HTERT RPE-1 (cell line): ENCODE data around the gene CARD11.

ENCODE experiments used
- in situ Hi-C: fragments of 300-500 bp; cut with MboI; formaldehyde crosslinking; loops from 4 replicates; pipeline ENCODE4 v1.14.3; 2020; ENCODE audit warnings: low sequenced_read_pairs

CARD11 gene

GRCh38 chr7:2983586-2983985, 60.1 kb downstream of the CARD11 start:
- in situ Hi-C loops, result no loop called here

GRCh38 chr7:2982831-2983230, 60.8 kb downstream of the CARD11 start:
- in situ Hi-C loops, result no loop called here

DNA sequence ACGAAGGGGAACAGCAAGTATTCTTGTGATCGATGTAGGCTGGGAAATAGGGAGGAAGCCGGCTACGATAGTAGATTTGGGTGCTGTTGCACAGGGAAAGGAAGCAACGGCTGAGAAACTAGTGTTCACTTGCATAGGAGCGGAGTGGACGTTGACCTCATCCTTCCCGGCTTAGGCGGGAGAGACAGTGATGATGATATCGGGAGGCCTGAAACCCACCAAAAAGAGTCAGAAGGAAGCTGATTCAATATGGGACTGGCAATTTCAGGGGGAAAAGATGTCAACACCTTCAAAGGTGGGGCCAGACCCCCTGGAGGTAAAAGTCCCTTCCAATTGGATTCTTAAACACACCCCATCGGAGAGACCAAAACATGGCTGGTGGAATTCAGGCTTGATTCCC, 61.3 kb downstream of the CARD11 start:
- in situ Hi-C loops, result no loop called here

DNA sequence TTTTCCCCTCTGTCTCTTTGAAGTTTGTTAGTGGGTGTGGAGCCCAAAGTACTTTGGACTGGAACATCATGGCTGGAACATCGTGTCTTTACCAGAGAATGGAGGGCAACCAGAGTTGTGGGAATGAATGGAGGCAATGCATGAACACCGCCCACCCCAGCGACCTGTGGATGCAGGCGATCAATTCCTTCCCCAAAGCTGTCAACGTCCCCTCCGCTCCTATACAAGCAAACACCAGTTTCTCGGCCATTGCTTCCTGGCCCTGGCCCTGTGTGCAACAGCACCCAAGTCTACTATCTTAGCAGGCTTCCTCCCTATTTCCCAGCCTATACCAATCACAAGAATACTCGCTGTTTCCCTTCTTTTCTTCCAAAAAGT, 62.6 kb downstream of the CARD11 start:
- in situ Hi-C loops, result no loop called here

DNA sequence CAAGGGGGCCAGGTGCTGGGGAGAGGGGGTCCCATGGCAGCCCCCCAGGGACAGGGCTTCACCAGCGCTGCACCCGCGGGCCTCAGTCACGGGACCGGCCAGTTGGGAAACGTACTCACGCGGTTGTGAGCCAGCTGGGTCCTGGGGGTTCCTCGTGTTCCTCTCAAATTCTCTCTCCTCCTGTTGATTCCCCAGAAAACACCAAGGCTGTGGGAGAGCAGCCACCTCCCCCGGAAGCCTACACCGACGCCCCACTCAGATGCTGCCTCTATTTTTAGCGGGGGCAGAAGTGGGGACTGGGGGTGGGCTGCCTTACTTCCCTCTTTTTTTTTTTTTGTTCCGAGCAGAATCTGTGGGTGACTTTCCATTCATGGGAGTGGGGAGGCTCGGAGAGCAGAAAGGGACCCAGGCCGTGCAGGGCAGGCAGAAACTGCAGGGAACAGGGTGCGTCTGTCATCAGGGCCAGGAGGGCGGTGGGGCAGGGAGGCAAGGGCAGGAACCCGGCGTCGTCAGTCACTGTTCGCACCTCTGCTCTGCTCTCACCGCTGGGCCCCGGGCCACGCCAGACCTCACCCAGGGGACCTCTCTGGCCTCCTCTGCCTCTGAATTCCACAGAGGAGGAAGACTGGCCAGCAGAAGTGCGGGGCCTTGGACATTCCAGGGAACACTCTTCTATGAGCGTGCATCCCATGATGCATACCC, 63.1 kb downstream of the CARD11 start:
- in situ Hi-C loops, result no loop called here

- in situ Hi-C loops, result no loop called here
Measured at GRCh38 chr7:2979951-2980350, 63.7 kb downstream of the CARD11 start.

DNA sequence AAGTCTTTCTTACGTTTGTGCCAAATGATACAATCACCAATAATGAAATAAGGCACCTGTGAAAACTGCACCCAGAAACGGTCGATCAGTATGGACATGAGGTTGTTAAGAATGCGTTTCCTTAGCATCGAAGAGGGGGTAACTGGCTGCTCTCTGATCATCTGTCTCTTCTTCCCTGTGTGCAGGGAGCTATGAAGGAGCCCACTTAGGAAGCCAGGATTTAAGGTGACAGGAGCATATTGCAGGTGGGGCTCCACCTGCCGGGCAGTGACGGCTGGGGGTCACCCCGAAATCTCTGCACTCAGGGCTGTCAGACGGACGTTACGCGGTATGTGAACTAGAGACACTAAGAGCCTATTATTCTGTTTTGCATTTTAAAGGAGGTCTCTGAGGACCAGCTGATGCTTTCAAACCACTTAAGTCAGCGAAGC, 64.5 kb downstream of the CARD11 start:
- in situ Hi-C loops, result no loop called here

- in situ Hi-C loops, result no loop called here
Measured at GRCh38 chr7:2978408-2978807, 65.3 kb downstream of the CARD11 start.

GRCh38 chr7:2975821-2976371, 67.8 kb downstream of the CARD11 start:
- in situ Hi-C loops, result no loop called here

DNA sequence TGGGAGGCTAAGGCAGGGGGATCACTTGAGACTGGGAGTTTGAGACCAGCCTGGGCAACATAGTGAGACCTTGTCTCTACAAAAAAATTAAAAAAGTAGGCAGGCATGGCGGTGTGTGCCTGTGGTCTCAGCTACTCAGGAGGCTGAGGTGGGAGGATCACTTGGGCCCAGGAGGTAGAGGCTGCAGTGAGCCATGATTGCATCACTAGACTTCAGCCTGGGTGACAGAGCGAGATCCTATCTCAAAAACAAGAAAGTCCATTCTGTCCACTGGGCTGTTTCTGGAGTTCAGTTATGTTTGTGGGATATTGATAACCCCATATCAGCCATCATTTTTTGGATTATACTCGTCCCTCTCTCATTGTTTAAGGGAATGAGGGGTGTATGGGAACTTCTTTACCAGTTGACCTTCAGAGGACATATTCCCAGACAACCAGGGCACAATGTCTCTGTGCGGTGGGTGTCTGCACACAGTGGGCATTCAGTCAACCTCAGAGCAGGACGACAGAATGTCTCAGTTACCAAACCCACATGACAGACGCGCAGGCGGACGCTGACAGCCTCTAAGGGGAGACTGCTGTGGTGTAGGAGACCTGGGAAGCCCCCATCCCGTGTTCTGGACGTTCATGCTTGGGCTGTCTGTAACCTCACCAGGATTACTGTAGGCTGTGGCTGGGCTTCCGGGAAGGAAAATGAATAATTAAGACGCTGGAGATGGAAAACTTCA, 69.4 kb downstream of the CARD11 start:
- in situ Hi-C loops, result no loop called here

DNA sequence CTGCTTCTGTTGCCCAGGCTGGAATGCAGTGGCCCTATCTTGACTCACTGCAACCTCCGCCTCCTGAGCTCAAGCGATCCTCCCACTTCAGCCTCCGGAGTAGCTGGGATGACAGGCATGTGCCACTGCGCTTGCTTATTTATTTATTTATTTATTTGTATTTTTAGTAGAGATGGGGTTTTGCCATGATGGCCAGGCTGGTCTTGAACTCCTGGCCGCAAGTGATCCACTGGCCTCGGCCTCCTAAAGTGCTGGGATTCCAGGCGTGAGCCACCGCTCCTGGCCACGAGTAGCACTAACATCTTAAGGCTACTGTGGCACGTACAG, 70.9 kb downstream of the CARD11 start:
- in situ Hi-C loops, result no loop called here

GRCh38 chr7:2971914-2972834, 71.5 kb downstream of the CARD11 start:
- in situ Hi-C loops, result no loop called here

GRCh38 chr7:2970861-2971260, 72.8 kb downstream of the CARD11 start:
- in situ Hi-C loops, result no loop called here

GRCh38 chr7:2970307-2970664, 73.4 kb downstream of the CARD11 start:
- in situ Hi-C loops, result no loop called here

DNA sequence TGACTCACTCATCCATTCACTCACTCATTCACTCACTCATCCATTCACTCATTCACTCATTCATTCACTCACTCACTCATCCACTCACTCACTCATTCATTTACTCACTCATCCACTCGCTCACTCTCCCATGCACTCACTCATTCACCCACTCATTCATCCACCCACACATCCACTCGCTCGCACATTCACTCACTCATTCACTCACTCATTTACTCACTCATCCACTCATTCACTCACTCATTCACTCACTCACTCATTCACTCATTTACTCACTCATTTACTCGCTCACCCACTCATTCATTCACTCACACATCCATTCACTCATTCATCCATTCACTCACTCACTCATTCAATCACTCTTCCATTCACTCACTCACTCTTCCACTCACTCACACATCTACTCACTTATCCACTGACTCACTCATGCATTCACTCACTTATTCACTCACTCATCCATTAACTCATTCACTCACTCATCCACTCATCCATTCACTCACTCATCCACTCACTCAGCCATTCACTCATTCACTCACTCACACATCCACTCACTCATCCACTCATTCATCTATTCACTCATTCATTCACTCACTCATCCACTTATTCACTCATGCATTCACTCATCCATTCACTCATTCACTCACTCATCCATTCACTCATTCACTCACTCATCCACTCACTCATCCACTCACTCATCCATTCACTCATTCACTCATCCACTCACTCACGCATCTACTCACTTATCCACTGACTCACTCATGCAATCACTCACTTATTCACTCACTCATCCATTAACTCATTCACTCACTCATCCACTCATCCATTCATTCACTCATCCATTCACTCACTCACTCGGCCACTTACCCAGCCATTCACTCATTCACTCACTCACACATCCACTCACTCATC, 74.0 kb downstream of the CARD11 start:
- in situ Hi-C loops, result no loop called here

GRCh38 chr7:2968616-2969397, 74.9 kb downstream of the CARD11 start:
- in situ Hi-C loops, result no loop called here

DNA sequence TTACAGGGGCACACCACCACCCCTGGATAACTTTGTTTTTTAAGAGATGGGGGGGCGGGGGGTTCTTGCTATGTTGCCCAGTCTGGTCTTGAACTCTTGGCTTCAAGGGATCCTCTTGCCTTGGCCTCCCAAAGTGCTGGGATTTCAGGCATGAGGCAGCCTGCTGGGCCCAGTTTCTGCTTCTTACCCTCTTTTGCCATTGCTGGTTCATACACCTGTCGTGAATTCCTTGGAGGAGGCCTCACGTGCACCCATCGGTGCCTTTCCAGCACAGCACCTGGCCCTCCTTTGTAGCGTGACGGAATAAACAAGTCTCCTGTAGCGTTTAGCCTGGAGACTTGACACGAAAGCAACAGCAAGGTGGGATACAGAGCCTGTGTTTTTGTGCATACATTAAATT, 75.5 kb downstream of the CARD11 start:
- in situ Hi-C loops, result no loop called here

GRCh38 chr7:2967705-2968104, 76.0 kb downstream of the CARD11 start:
- in situ Hi-C loops, result no loop called here

- in situ Hi-C loops, result no loop called here
Measured at GRCh38 chr7:2967253-2967652, 76.4 kb downstream of the CARD11 start.
